SK-N-SH (cell line): ENCODE data around the gene SLC50A1.

Experiments
- CTCF ChIP-seq: fragments of 200-600 bp; sonication (generic); IDR thresholded peaks from 2 replicates; pipeline ENCODE4 v1.6.1; 2017; ENCODE audit warnings: antibody characterized with exemption, mild to moderate bottlenecking, moderate library complexity
- REST ChIP-seq: IDR thresholded peaks from 2 replicates; pipeline ENCODE4 v1.6.1; 2012; ENCODE audit warnings: mild to moderate bottlenecking, low read depth, low read length, moderate library complexity

GRCh38 chr1:155166051-155166470, 30.4 kb downstream of the SLC50A1 start:
- no peak for TF ChIP-seq CTCF
- TF ChIP-seq REST, result no peak
